Mesenchymal stem cell (in vitro differentiated cells and primary cell): Measurements from ENCODE around the gene ZMAT5.

Source experiments
- DNase-seq: peaks from one replicate; pipeline ENCODE4 v3.0.0-alpha.2; 2013
- H2AFZ ChIP-seq: one replicate; pipeline ENCODE4 v1.6.1; 2013; ENCODE audit warnings: low read depth, mild to moderate bottlenecking, control low read depth, inconsistent platforms, low read length, moderate library complexity
- H2AK5ac ChIP-seq: 2 replicates; pipeline ENCODE4 v1.6.1; 2013; ENCODE audit warnings: low read length, moderate library complexity, mild to moderate bottlenecking, inconsistent platforms; ENCODE audit not compliant: severe bottlenecking
- H2BK120ac ChIP-seq: one replicate; pipeline ENCODE4 v1.6.1; 2013; ENCODE audit warnings: low read depth, mild to moderate bottlenecking, inconsistent platforms, low read length, moderate library complexity
- H2BK12ac ChIP-seq, 2 experiments: one replicate each; pipeline ENCODE4 v1.6.1; 2013; ENCODE audit warnings: inconsistent platforms in 2 of 2, low read length in 2 of 2, mild to moderate bottlenecking in 2 of 2, moderate library complexity in 2 of 2, control low read depth in 1 of 2
- H2BK15ac ChIP-seq: one replicate; pipeline ENCODE4 v1.6.1; 2013; ENCODE audit warnings: mild to moderate bottlenecking, low read depth, inconsistent platforms; ENCODE audit not compliant: poor library complexity, severe bottlenecking
- H2BK5ac ChIP-seq: 2 replicates; pipeline ENCODE4 v1.6.1; 2013; ENCODE audit warnings: low read depth, mild to moderate bottlenecking, low read length, control low read depth, inconsistent platforms; ENCODE audit not compliant: poor library complexity, severe bottlenecking
- H3K14ac ChIP-seq, 2 experiments: one replicate each; pipeline ENCODE4 v1.6.1; 2013; ENCODE audit warnings: inconsistent platforms in 2 of 2, low read length in 2 of 2, control low read depth in 1 of 2, mild to moderate bottlenecking in 1 of 2, moderate library complexity in 1 of 2
- H3K18ac ChIP-seq, 2 experiments: one replicate each; pipeline ENCODE4 v1.6.1; 2013; ENCODE audit warnings: inconsistent platforms in 2 of 2, low read length in 2 of 2, control low read depth in 1 of 2, low read depth in 1 of 2, mild to moderate bottlenecking in 1 of 2
- H3K23ac ChIP-seq, 2 experiments: one replicate each; pipeline ENCODE4 v1.6.1; 2013; ENCODE audit warnings: inconsistent platforms in 2 of 2, low read length in 2 of 2, mild to moderate bottlenecking in 2 of 2, moderate library complexity in 2 of 2, control low read depth in 1 of 2
- H3K27ac ChIP-seq: 2 replicates; pipeline ENCODE4 v1.5.1; 2013; ENCODE audit warnings: mild to moderate bottlenecking, moderate library complexity, low read length, control low read depth, inconsistent platforms; ENCODE audit not compliant: poor library complexity, severe bottlenecking
- H3K27me3 ChIP-seq, 2 experiments: 2 replicates each; pipeline versions ENCODE4 v1.6.1 to v1.7.0; 2013; ENCODE audit warnings: low read length in 2 of 2, mild to moderate bottlenecking in 2 of 2, moderate library complexity in 2 of 2, control low read depth in 1 of 2, inconsistent platforms in 1 of 2; ENCODE audit not compliant: control insufficient read depth in 1 of 2, insufficient read depth in 1 of 2
- H3K36me3 ChIP-seq, 2 experiments: 2 replicates each; pipeline versions ENCODE4 v1.6.1 to v1.7.0; 2013; ENCODE audit warnings: low read length in 2 of 2, control low read depth in 1 of 2, inconsistent platforms in 1 of 2, low read depth in 1 of 2, mild to moderate bottlenecking in 1 of 2; ENCODE audit not compliant: insufficient read depth in 2 of 2, control insufficient read depth in 1 of 2
- H3K4ac ChIP-seq, 2 experiments: one replicate each; pipeline ENCODE4 v1.6.1; 2013; ENCODE audit warnings: inconsistent platforms in 2 of 2, low read length in 2 of 2, mild to moderate bottlenecking in 2 of 2, moderate library complexity in 2 of 2, control low read depth in 1 of 2, low read depth in 1 of 2
- H3K4me1 ChIP-seq: 2 replicates; pipeline ENCODE4 v1.6.1; 2013; ENCODE audit warnings: low read depth, low read length, control low read depth; ENCODE audit not compliant: control insufficient read depth, insufficient read depth
- H3K4me2 ChIP-seq: 2 replicates; pipeline ENCODE4 v1.6.1; 2013; ENCODE audit warnings: low read length, mild to moderate bottlenecking, inconsistent platforms; ENCODE audit not compliant: poor library complexity, severe bottlenecking
- H3K4me3 ChIP-seq, 2 experiments: 2 replicates each; pipeline versions ENCODE4 v1.5.1 to v1.7.0; 2013; ENCODE audit warnings: low read length in 2 of 2, mild to moderate bottlenecking in 2 of 2, control low read depth in 1 of 2, low read depth in 1 of 2; ENCODE audit not compliant: insufficient read depth in 1 of 2
- H3K79me1 ChIP-seq: replicated peaks from 2 replicates; pipeline ENCODE4 v1.6.1; 2013; ENCODE audit warnings: mild to moderate bottlenecking, control low read depth, low read length, inconsistent platforms; ENCODE audit not compliant: poor library complexity, severe bottlenecking
- H3K9ac ChIP-seq: 2 replicates; pipeline ENCODE4 v1.7.0; 2013; ENCODE audit warnings: mild to moderate bottlenecking, low read length, moderate library complexity
- H3K9me3 ChIP-seq: 2 replicates; pipeline ENCODE4 v1.7.0; 2013; ENCODE audit warnings: mild to moderate bottlenecking, low read length; ENCODE audit not compliant: control insufficient read depth
- H4K8ac ChIP-seq: one replicate; pipeline ENCODE4 v1.6.1; 2013; ENCODE audit warnings: inconsistent platforms, mild to moderate bottlenecking, low read length, moderate library complexity
- H4K91ac ChIP-seq: one replicate; pipeline ENCODE4 v1.6.1; 2013; ENCODE audit warnings: mild to moderate bottlenecking, low read length, inconsistent platforms
- WGBS: methylation state at CpG from one replicate; pipeline ENCODE4 v1.1.7; 2013; ENCODE audit warnings: mixed read lengths; 5-methylcytosine and 5-hydroxymethylcytosine counted together

ZMAT5 gene

DNA sequence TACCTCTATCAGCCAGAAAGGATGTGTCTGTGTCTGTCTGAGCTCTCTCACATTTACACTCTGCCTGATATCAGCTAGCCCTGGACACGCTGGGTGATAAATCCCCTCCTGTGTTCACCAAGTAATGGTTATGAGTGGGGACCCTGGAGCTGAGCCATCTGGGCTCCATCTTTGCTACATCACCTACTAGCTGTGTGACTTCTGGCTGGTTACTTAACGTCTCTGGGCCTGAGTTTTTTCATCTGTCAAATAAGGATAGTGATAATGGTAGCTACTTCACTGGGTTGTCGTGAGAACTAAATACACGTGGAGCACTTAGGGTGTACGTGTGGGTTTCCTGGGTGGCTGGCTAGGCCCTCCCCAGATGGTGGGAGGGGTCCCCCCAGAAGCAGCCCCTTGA lies 23.3 kb upstream of the ZMAT5 start:
- H3K4me3 ChIP-seq = no peak overlapping the region

GRCh38 chr22:29788339-29789279 lies 21.8 kb upstream of the ZMAT5 start:
- Histone ChIP-seq H3K4me2 (no peak overlapping the region), H3K4me3 (no peak overlapping the region), H3K9me3 (no peaks in the 10 kb centered on the region), H2AFZ (no peak overlapping the region), H3K27ac (no peak overlapping the region), H4K91ac (no peak overlapping the region), H2BK12ac (no peak overlapping the region), H4K8ac (no peak overlapping the region), H3K4ac (no peak overlapping the region), H3K4me1 (peaks cover 1% of the 10 kb centered on the region), H3K36me3 (peaks cover 65 to 66% of the 10 kb centered on the region in 2 experiments), H3K79me1 (no peaks in the 10 kb centered on the region), H2BK15ac (no peak overlapping the region), H3K27me3 (no peaks in the 10 kb centered on the region), H3K9ac (no peak overlapping the region), H2AK5ac (no peak overlapping the region), H3K23ac (no peak overlapping the region), H3K18ac (no peak overlapping the region), H2BK120ac (no peak overlapping the region), H2BK5ac (no peak overlapping the region), H3K14ac (no peak overlapping the region)
- DNase-seq = no peak
- WGBS = 93% methylated on average over 27 of the region's 27 CpGs

More for the DNA sequence above, 23.3 kb upstream of the ZMAT5 start:
- Histone ChIP-seq H3K4me1 (peaks cover 1% of the 10 kb centered on the region), H4K8ac (no peak overlapping the region), H3K36me3 (peaks cover 67 to 73% of the 10 kb centered on the region in 2 experiments), H3K27me3 (no peaks in the 10 kb centered on the region), H3K4me2 (no peak overlapping the region), H2AK5ac (no peak overlapping the region), H3K14ac (no peak overlapping the region), H3K9me3 (no peaks in the 10 kb centered on the region), H3K18ac (no peak overlapping the region), H2BK15ac (no peak overlapping the region), H2BK120ac (no peak overlapping the region), H3K4ac (no peak overlapping the region), H2BK12ac (no peak overlapping the region), H4K91ac (no peak overlapping the region), H3K79me1 (no peaks in the 10 kb centered on the region), H3K23ac (no peak overlapping the region), H3K9ac (no peak overlapping the region), H2AFZ (no peak overlapping the region), H3K27ac (no peak overlapping the region), H2BK5ac (no peak overlapping the region)
- 95% methylated on average over 5 of the region's 5 CpGs for WGBS
- DNase-seq = no peak

GRCh38 chr22:29787371-29787980 lies 20.7 kb upstream of the ZMAT5 start:
- H3K18ac ChIP-seq = no peak overlapping the region
- H3K9me3 ChIP-seq = no peaks in the 10 kb centered on the region
- H2BK5ac ChIP-seq = no peak overlapping the region
- H3K27me3 ChIP-seq = no peaks in the 10 kb centered on the region
- DNase-seq = no peak
- H3K4ac ChIP-seq = no peak overlapping the region
- peaks cover 54 to 55% of the 10 kb centered on the region in 2 experiments for H3K36me3 ChIP-seq
- no peak overlapping the region for H2BK12ac ChIP-seq
- H3K4me2 ChIP-seq = no peak overlapping the region
- H2BK120ac ChIP-seq = no peak overlapping the region
- no peak overlapping the region for H3K23ac ChIP-seq
- no peak overlapping the region for H2AK5ac ChIP-seq
- H3K79me1 ChIP-seq = no peaks in the 10 kb centered on the region
- H2AFZ ChIP-seq = no peak overlapping the region
- H3K14ac ChIP-seq = no peak overlapping the region
- H3K4me1 ChIP-seq = peaks cover 1% of the 10 kb centered on the region
- H3K9ac ChIP-seq = no peak overlapping the region
- WGBS = 85% methylated on average over 9 of the region's 9 CpGs
- H4K91ac ChIP-seq = no peak overlapping the region
- peak overlapping the region; percentile 34 for H2BK15ac ChIP-seq
- H3K27ac ChIP-seq = no peak overlapping the region
- peak overlapping the region; percentile 7 for H4K8ac ChIP-seq
- no peak overlapping the region for H3K4me3 ChIP-seq

GRCh38 chr22:29786031-29786430 lies 19.2 kb upstream of the ZMAT5 start:
- DNase-seq = no peak
- Histone ChIP-seq H3K4ac (no peak overlapping the region), H3K27me3 (no peaks in the 10 kb centered on the region), H4K8ac (no peak overlapping the region), H3K4me1 (peaks cover 10% of the 10 kb centered on the region), H2AK5ac (no peak overlapping the region), H3K36me3 (peaks cover 42% of the 10 kb centered on the region in 2 experiments), H3K9me3 (no peaks in the 10 kb centered on the region), H3K23ac (no peak overlapping the region), H3K4me2 (no peak overlapping the region), H2BK15ac (no peak overlapping the region), H2BK12ac (no peak overlapping the region), H2BK5ac (no peak overlapping the region), H2BK120ac (no peak overlapping the region), H3K27ac (no peak overlapping the region), H3K4me3 (no peak overlapping the region), H2AFZ (no peak overlapping the region), H3K18ac (no peak overlapping the region), H4K91ac (no peak overlapping the region), H3K14ac (no peak overlapping the region), H3K79me1 (no peaks in the 10 kb centered on the region), H3K9ac (no peak overlapping the region)
- 80% methylated on average over 5 of the region's 5 CpGs for WGBS
